ENCODE results near the gene ERMARD.

Gene ERMARD

DNA sequence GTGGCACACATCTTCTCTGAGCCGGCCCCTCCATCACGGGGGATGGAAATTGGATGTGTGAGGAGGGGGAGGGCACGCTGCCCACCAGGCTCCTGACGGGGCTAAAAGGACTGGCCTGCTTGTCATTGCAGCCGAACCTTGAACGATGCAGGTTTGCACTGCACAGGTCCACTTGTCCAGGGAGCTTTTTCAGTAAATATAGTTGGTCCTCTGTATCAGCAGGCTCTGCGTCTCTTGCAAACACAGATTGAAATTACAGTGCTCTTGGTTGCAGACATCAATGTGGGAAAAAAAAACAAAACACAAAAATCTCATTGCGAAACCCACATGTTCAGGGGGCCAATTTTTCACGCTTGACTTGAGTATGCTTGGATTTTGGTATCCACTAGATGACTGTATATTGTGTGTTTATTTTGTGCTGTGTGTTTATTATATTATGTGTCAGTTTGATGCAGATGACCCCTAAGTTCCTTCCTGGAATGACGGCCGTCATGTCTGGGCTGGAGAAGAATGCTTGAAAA is 29.2 kb downstream of the ERMARD start:
- DNase-seq (ENCODE audit: extremely low read depth, low read depth) = no peak
- TF ChIP-seq, protein P1, sequence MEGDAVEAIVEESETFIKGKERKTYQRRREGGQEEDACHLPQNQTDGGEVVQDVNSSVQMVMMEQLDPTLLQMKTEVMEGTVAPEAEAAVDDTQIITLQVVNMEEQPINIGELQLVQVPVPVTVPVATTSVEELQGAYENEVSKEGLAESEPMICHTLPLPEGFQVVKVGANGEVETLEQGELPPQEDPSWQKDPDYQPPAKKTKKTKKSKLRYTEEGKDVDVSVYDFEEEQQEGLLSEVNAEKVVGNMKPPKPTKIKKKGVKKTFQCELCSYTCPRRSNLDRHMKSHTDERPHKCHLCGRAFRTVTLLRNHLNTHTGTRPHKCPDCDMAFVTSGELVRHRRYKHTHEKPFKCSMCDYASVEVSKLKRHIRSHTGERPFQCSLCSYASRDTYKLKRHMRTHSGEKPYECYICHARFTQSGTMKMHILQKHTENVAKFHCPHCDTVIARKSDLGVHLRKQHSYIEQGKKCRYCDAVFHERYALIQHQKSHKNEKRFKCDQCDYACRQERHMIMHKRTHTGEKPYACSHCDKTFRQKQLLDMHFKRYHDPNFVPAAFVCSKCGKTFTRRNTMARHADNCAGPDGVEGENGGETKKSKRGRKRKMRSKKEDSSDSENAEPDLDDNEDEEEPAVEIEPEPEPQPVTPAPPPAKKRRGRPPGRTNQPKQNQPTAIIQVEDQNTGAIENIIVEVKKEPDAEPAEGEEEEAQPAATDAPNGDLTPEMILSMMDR (IDR thresholded peaks at IDR 0.05; ENCODE audit: low read depth, low read length, missing control alignments) = no peak
- H3K4me3 ChIP-seq (replicated peaks; ENCODE audit: low read depth, low read length) = no peak overlapping the region

DNA sequence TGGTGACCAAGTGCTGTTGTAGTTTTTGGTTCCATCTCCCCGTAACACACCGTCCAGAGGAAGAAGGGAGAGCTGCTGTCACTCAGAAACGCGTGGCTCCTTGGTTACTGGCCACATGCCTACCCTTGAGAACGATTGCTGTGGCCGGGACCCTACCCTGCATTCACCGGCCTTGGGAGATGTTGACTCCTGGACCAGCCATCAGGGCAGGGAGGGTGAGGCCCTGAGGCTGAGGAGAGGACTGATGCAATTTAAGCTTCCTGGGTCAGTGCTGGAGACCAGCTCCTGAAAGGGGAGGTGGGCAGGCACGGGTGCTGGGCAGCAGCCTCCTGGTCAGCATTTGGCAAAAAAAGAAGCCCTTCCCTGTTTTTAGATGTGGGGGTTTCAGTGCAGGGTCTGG is 31.5 kb downstream of the ERMARD start:
- DNase-seq (ENCODE audit: extremely low read depth, low read depth) = no peak
- TF ChIP-seq, protein P1 (IDR thresholded peaks at IDR 0.05; ENCODE audit: low read depth, low read length, missing control alignments) = no peak
- no peak overlapping the region for H3K4me3 ChIP-seq (replicated peaks; ENCODE audit: low read depth, low read length)

DNA sequence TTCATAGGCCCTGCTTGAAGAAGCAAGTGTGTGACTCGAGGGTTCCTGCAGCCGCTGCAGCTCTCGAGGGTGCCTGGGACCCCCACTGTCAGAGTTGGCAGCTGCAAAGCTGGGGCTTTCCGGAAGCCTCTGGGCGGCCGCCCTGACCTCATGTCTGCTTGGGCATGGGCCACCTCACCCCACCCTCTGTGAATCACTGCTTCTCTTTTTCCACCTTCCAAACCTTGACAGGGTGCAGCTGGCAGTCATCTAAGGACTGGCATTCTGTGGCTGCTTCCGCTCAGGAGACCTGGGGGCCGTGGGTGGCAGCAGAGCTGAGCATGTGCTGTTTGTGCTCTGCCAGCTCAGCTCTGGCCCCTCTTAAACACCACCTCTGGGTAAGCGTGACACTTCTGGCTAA is 32.0 kb downstream of the ERMARD start:
- H3K4me3 ChIP-seq (replicated peaks; ENCODE audit: low read depth, low read length) = no peak overlapping the region
- DNase-seq (ENCODE audit: extremely low read depth, low read depth) = no peak
- TF ChIP-seq, protein P1 (IDR thresholded peaks at IDR 0.05; ENCODE audit: low read depth, low read length, missing control alignments) = no peak

DNA sequence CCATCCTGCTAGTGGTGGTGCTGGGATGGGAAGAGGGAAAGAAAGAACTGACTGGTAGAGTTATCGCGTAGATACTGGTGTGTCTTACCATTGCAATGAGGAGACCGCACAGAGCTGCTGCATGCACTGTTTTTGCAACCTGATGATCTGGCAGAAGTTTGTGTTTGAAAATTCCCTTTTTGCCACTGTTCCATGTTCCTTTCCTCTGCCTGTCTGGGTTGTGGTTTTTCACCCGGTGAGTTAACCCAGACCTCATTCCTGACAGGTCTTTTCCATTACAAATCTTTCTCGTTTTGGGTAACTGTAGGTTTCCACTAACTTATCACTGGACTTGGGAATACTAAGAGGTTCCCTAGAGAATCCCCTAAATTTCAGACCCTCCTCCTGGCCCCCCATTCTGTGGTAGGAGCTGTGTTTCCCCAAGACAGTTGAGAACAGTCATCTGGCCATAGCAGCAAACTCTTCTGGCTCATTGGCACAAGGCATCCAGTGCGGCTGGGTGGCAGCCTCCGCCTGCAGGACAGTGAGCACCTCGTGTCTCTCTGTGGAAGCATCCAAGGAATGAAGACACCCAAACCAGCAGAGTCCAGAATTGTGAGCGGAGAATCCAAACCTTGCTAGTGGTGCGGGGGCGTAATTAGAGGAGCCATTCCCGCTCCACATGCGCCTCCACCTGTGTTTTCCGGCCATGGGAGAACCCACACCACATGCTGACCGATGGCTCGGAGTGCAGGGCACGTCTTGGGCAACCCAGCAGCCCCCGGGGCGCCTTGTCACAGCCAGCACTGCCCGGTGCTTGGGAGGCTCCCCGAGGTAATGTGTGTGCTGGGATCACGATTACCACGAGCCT is 32.8 kb downstream of the ERMARD start:
- H3K4me3 ChIP-seq (replicated peaks; ENCODE audit: low read depth, low read length) = no peak overlapping the region
- TF ChIP-seq, protein P1 (IDR thresholded peaks at IDR 0.05; ENCODE audit: low read depth, low read length, missing control alignments) = no peak

DNA sequence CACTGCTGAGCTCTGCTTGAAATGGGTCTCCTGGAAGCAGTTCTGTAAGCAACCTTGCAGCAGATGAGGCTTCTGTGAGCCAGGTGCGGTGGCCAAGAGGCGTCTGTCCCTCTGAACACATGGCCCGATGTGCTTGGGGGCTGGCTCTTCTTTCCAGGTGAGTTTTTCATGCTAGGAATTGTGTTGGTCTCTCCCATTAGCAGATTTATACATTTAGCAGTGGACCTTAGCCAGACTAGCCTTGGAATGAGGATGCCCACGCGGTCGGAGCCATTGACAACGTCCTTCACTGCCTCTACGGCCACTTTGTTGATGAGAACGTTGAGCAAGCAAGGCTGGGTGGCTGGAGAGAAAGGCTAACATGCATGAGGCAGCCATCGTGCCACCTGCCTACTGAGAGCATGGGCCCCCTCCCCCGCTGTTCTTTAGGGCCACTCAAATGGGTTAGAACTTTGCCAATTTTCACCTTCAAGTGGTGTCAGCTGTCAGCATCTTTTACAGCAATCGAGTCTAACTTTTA is 33.5 kb downstream of the ERMARD start:
- no peak overlapping the region for H3K4me3 ChIP-seq (replicated peaks; ENCODE audit: low read depth, low read length)
- DNase-seq (ENCODE audit: extremely low read depth, low read depth) = no peak
- TF ChIP-seq, protein P1 (IDR thresholded peaks at IDR 0.05; ENCODE audit: low read depth, low read length, missing control alignments) = no peak

More for the DNA sequence above, 32.8 kb downstream of the ERMARD start:
- no peak for DNase-seq (ENCODE audit: extremely low read depth, low read depth)

DNA sequence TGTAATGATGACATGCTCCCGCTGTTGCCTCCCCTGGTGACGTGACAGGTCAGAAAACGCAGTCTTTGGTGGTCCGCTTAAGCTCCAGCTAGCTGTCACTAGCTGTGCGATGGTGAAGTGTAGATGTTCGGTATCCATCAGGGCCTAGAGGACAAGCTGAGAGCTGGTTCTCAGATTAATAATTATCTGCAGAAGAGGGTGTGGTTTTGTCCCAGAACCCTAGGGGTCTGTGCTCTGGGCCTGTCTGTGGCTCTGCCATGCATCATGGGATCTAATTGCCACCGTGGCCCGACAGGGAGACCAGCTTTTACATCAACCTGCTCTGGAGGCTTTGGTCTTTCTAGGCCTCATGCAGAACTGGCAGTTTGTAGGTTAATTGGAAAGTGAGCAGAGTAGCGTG is 34.1 kb downstream of the ERMARD start:
- TF ChIP-seq, protein P1 (IDR thresholded peaks at IDR 0.05; ENCODE audit: low read depth, low read length, missing control alignments) = no peak
- DNase-seq (ENCODE audit: extremely low read depth, low read depth) = no peak
- no peak overlapping the region for H3K4me3 ChIP-seq (replicated peaks; ENCODE audit: low read depth, low read length)
